GM23338 (cell line): ENCODE results near the gene GDF10.

Source experiments
- EZH2 ChIP-seq: fragments of 200-600 bp; sonication (generic); IDR thresholded peaks from one replicate; pipeline ENCODE4 v1.8.0; 2017; ENCODE audit warnings: antibody characterized with exemption, mild to moderate bottlenecking, low read depth; ENCODE audit not compliant: unreplicated experiment
- TF ChIP-seq, protein P1 (sequence below), 2 experiments: fragments of 200-600 bp in 1 of 2; sonication (generic) in 1 of 2; conservative IDR thresholded peaks; 2 replicates each; pipeline versions ENCODE4 v1.5.1 to v1.6.1; 2016 to 2017; ENCODE audit warnings: antibody characterized with exemption in 2 of 2, low read depth in 2 of 2, mild to moderate bottlenecking in 2 of 2, moderate library complexity in 1 of 2
- TF ChIP-seq, protein P2 (sequence below): IDR thresholded peaks from one replicate; pipeline ENCODE4 v1.6.1; 2018; ENCODE audit warnings: antibody characterized with exemption; ENCODE audit not compliant: unreplicated experiment

DNA sequence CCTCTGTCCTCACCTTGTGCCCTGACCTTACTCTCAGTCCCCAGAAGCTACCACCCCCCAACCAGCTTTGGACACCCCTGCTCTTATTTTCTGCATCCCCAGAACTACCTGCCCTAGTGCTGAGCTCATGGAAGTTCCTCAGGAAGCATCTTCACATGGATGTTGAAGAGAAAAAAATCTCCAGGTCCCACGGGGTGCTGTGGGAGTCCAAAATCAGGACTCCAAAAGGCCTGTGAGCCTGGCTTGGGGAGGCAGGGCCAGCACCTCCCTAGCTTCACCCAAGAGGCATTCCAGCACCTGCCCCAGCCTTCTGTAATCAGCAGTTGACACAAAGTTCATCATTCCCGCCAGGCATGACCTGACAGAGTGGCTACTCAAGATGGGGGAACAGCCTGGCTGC, 20.7 kb upstream of the GDF10 start:
- TF ChIP-seq, protein P1, sequence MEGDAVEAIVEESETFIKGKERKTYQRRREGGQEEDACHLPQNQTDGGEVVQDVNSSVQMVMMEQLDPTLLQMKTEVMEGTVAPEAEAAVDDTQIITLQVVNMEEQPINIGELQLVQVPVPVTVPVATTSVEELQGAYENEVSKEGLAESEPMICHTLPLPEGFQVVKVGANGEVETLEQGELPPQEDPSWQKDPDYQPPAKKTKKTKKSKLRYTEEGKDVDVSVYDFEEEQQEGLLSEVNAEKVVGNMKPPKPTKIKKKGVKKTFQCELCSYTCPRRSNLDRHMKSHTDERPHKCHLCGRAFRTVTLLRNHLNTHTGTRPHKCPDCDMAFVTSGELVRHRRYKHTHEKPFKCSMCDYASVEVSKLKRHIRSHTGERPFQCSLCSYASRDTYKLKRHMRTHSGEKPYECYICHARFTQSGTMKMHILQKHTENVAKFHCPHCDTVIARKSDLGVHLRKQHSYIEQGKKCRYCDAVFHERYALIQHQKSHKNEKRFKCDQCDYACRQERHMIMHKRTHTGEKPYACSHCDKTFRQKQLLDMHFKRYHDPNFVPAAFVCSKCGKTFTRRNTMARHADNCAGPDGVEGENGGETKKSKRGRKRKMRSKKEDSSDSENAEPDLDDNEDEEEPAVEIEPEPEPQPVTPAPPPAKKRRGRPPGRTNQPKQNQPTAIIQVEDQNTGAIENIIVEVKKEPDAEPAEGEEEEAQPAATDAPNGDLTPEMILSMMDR (conservative IDR thresholded peaks at IDR 0.05; ENCODE audit: low read depth in 2 of 2), result no peak
- TF ChIP-seq, protein P2, sequence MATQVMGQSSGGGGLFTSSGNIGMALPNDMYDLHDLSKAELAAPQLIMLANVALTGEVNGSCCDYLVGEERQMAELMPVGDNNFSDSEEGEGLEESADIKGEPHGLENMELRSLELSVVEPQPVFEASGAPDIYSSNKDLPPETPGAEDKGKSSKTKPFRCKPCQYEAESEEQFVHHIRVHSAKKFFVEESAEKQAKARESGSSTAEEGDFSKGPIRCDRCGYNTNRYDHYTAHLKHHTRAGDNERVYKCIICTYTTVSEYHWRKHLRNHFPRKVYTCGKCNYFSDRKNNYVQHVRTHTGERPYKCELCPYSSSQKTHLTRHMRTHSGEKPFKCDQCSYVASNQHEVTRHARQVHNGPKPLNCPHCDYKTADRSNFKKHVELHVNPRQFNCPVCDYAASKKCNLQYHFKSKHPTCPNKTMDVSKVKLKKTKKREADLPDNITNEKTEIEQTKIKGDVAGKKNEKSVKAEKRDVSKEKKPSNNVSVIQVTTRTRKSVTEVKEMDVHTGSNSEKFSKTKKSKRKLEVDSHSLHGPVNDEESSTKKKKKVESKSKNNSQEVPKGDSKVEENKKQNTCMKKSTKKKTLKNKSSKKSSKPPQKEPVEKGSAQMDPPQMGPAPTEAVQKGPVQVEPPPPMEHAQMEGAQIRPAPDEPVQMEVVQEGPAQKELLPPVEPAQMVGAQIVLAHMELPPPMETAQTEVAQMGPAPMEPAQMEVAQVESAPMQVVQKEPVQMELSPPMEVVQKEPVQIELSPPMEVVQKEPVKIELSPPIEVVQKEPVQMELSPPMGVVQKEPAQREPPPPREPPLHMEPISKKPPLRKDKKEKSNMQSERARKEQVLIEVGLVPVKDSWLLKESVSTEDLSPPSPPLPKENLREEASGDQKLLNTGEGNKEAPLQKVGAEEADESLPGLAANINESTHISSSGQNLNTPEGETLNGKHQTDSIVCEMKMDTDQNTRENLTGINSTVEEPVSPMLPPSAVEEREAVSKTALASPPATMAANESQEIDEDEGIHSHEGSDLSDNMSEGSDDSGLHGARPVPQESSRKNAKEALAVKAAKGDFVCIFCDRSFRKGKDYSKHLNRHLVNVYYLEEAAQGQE, result no peak
- TF ChIP-seq EZH2, result no peak
